Retinal pigment epithelial cell (primary cell): ENCODE results near the gene PTPRN2.

Source experiments
- DNase-seq: peaks from one replicate; pipeline ENCODE4 v3.0.0-alpha.2; 2010; ENCODE audit warnings: low read depth
- H3K4me3 ChIP-seq: 2 replicates; pipeline ENCODE4 v1.5.1; 2011; ENCODE audit warnings: mild to moderate bottlenecking, low read length, control low read depth, moderate library complexity
- CTCF ChIP-seq: conservative IDR thresholded peaks from 2 replicates; pipeline ENCODE4 v1.5.1; 2011; ENCODE audit warnings: low read depth, low read length, control low read depth, inconsistent platforms

PTPRN2 gene

GRCh38 chr7:157615101-157615817 lies 972.4 kb downstream of the PTPRN2 start:
- no peak overlapping the region for H3K4me3 ChIP-seq
- no peak for TF ChIP-seq CTCF
- no peak for DNase-seq

- no peak for TF ChIP-seq CTCF
- no peak overlapping the region for H3K4me3 ChIP-seq
- DNase-seq = no peak
Measured at GRCh38 chr7:157614457-157615020, 973.1 kb downstream of the PTPRN2 start.

- H3K4me3 ChIP-seq = no peak overlapping the region
- no peak for TF ChIP-seq CTCF
- DNase-seq = no peak
Measured at GRCh38 chr7:157613575-157614322, 973.9 kb downstream of the PTPRN2 start.

GRCh38 chr7:157612664-157613561 lies 974.7 kb downstream of the PTPRN2 start:
- no peak for TF ChIP-seq CTCF
- no peak for DNase-seq
- H3K4me3 ChIP-seq = no peak overlapping the region

- no peak overlapping the region for H3K4me3 ChIP-seq
- no peak for TF ChIP-seq CTCF
- no peak for DNase-seq
Measured at GRCh38 chr7:157612009-157612663, 975.5 kb downstream of the PTPRN2 start.

GRCh38 chr7:157611341-157611740 lies 976.3 kb downstream of the PTPRN2 start:
- no peak for TF ChIP-seq CTCF
- no peak overlapping the region for H3K4me3 ChIP-seq
- DNase-seq = no peak
